Adrenal gland (tissue), 12 donors: ENCODE data around the gene NCR2. TPM values are rescaled to one million over a fixed set of nuclear protein-coding genes. Genes with fewer than 3 reads are reported as not detected.

Source experiments
- DNase-seq, 7 donors: peaks; one replicate each; pipeline ENCODE4 v3.0.0-alpha.2; 2019 to 2020
- H3K27ac ChIP-seq, 5 donors: fragments of 200-600 bp; sonication (generic) in 4 of 5; 1 replicate in 3 of 5; 2 replicates in 2 of 5; pipeline versions ENCODE4 v1.5.1 to v1.8.0; 2016 to 2020; ENCODE audit warnings: mild to moderate bottlenecking in 1 of 5
- H3K27me3 ChIP-seq: fragments of 200-600 bp; 2 replicates; pipeline ENCODE4 v1.8.0; 2021
- H3K36me3 ChIP-seq, 2 donors: fragments of 200-600 bp; replicated peaks in 1 of 2; 1 replicate in 1 of 2; 2 replicates in 1 of 2; pipeline versions ENCODE4 v1.5.1 to v1.8.0; 2018 to 2022
- H3K4me1 ChIP-seq, 2 donors: fragments of 200-600 bp; replicated peaks in 1 of 2; 1 replicate in 1 of 2; 2 replicates in 1 of 2; pipeline versions ENCODE4 v1.5.1 to v1.8.0; 2018 to 2021
- H3K4me3 ChIP-seq, 4 donors: fragments of 200-600 bp; sonication (generic) in 3 of 4; one replicate each; pipeline ENCODE4 v1.5.1; 2016 to 2018
- H3K9me3 ChIP-seq, 3 donors: fragments of 200-600 bp; sonication (generic) in 1 of 3; replicated peaks in 1 of 3; 1 replicate in 2 of 3; 2 replicates in 1 of 3; pipeline versions ENCODE4 v1.5.1 to v1.8.0; 2016 to 2021
- CTCF ChIP-seq, 6 experiments: fragments of 450-650 bp in 4 of 6; fragments of 200-600 bp in 2 of 6; sonication (generic) in 1 of 6; IDR thresholded peaks; 1 replicate in 5 of 6; 2 replicates in 1 of 6; pipeline versions ENCODE4 v1.5.1 to v1.8.0; 2016 to 2021; ENCODE audit warnings: antibody characterized with exemption in 6 of 6, mild to moderate bottlenecking in 2 of 6, moderate library complexity in 1 of 6
- POLR2A ChIP-seq, 2 donors: fragments of 450-650 bp; IDR thresholded peaks; one replicate each; pipeline ENCODE4 v1.6.1; 2017; ENCODE audit warnings: antibody characterized with exemption in 2 of 2, mild to moderate bottlenecking in 2 of 2, moderate library complexity in 1 of 2
- WGBS, 4 donors: extraction: QIAGEN DNeasy Blood & Tissue Kit in 2 of 4; methylation state at CpG; one replicate each; pipeline versions ENCODE4 v1.1.5 to v1.1.7; 2013 to 2017; 5-methylcytosine and 5-hydroxymethylcytosine counted together
- intact Hi-C, 2 donors: fragments of 100-400 bp; cut with DNase I; formaldehyde crosslinking; loops; one replicate each; pipeline versions ENCODE4 v1.14.1 to v1.15.0; 2022 to 2023
- polyA plus RNA-seq, 3 donors: library from polyadenylated mRNA; stranded (reverse); fragments of 200-250 nt in 2 of 3; fragments of 350-450 nt in 1 of 3; fragmentation: Illumina TruSeq in 1 of 3; extraction: RNeasy Lipid Tissue Mini Kit (QIAGEN cat#74804) in 1 of 3; gene quantifications; one replicate each; pipeline ENCODE4 v1.2.3, GENCODE V29; 2013 to 2014
- total RNA-seq, 9 donors: library from RNA; depleted of rRNA in 4 of 9; stranded (reverse); fragments of >200 nt in 4 of 9; fragments of 120-200 nt in 1 of 9; fragmentation: NEBNext Ultra II Directional in 1 of 9; extraction: Animal tissue kit (Norgen Biotek cat#: 25700) in 1 of 9; gene quantifications; one replicate each; pipeline versions ENCODE4 v1.1.0 to v1.2.4, GENCODE V29; 2013 to 2023
- donor health status: healthy with polysubstance abuse.
- donor health status: Bipolar disorder and iron deficiency.
- donor health status: DM: yes; HTN: yes; CAD: no.
- donor health status: DM: no; HTN: no; CAD: no.
- donor health status: DM: no; HTN: no; CAD: no.
- donor health status: DM: yes; HTN: yes; CAD: no.

NCR2 gene
- total and polyA plus RNA-seq, 12 donors: not detected

GRCh38 chr6:41366150-41366549 is 30.7 kb downstream of the NCR2 start:
- Histone ChIP-seq H3K27me3 (peaks cover 54% of the 10 kb centered on the region), H3K4me1 (no peaks in the 10 kb centered on the region), H3K4me3 (no peak overlapping the region), H3K36me3 (no peaks in the 10 kb centered on the region), H3K27ac (no peak overlapping the region), H3K9me3 (peaks cover 0 to 4% (median 0%) of the 10 kb centered on the region in 3 donors)
- intact Hi-C loops: loop anchor here (5.0 kb wide), 2 partner anchors 236 to 316 kb away; no protein-coding TSS in a partner anchor
- TF ChIP-seq CTCF (IDR thresholded peaks at IDR 0.05) (no peak), POLR2A (IDR thresholded peaks at IDR 0.05) (no peak)
- 66 to 69% (median 67%) methylated on average over 7 of the region's 7 CpGs for WGBS, 4 donors
- no peak for DNase-seq

- 61 to 85% (median 80%) methylated on average over 3 of the region's 3 CpGs for WGBS, 4 donors
- H3K9me3 ChIP-seq: no peaks in the 10 kb centered on the region
- peaks cover 56% of the 10 kb centered on the region for H3K27me3 ChIP-seq
- H3K27ac ChIP-seq: no peak overlapping the region
- TF ChIP-seq CTCF (IDR thresholded peaks at IDR 0.05) (no peak), POLR2A (IDR thresholded peaks at IDR 0.05) (no peak)
- intact Hi-C loops: loop anchor here (5.0 kb wide), 2 partner anchors 235 to 315 kb away; no protein-coding TSS in a partner anchor
- no peaks in the 10 kb centered on the region for H3K36me3 ChIP-seq
- H3K4me1 ChIP-seq: peaks cover 0 to 7% of the 10 kb centered on the region in 2 donors
- DNase-seq: no peak
- H3K4me3 ChIP-seq: no peak overlapping the region
These were observed 31.7 kb downstream of the NCR2 start for GRCh38 chr6:41367061-41367460.

DNA sequence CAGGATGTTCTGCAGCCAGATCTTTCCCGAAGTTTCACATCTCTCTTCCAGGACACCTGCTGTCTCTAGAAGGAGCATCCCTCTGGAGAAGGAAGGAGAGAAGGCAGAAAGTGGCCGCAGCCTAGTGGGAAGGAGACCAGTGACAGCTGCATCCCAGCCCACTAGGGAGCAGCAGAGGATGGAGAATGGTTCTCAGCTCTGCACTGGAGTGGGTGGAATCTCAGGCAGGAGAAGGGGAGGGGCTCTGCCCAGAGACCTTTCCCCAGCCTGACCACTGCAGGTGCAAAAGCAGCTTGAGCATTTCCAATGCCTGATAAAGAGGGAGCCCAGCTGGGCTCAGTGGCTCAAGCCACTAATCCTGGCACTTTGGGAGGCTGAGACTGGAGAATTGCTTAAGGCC is 32.3 kb downstream of the NCR2 start:
- peak in 5 of 7 donors; percentile 24 to 57 (median 35) for DNase-seq
- Histone ChIP-seq H3K4me1 (peaks cover 4 to 13% of the 10 kb centered on the region in 2 donors), H3K36me3 (no peaks in the 10 kb centered on the region), H3K9me3 (no peaks in the 10 kb centered on the region), H3K27ac (no peak overlapping the region), H3K27me3 (peaks cover 56% of the 10 kb centered on the region), H3K4me3 (no peak overlapping the region)
- intact Hi-C loops: loop anchor here (5.0 kb wide), 2 partner anchors 235 to 315 kb away; no protein-coding TSS in a partner anchor
- TF ChIP-seq CTCF (IDR thresholded peaks at IDR 0.05): peak in 5 of 6 experiments; percentile 17 to 50 (median 47)
- no peak for TF ChIP-seq POLR2A (IDR thresholded peaks at IDR 0.05)
- 0 to 8% (median 5%) methylated on average over 2 of the region's 2 CpGs for WGBS, 4 donors

GRCh38 chr6:41370488-41371111 is 35.2 kb downstream of the NCR2 start:
- peaks cover 6 to 16% of the 10 kb centered on the region in 2 donors for H3K4me1 ChIP-seq
- H3K9me3 ChIP-seq: no peaks in the 10 kb centered on the region
- H3K27ac ChIP-seq: peak overlapping the region in 1 of 5 donors; percentile 47
- H3K27me3 ChIP-seq: peaks cover 68% of the 10 kb centered on the region
- no peak overlapping the region for H3K4me3 ChIP-seq
- TF ChIP-seq CTCF (IDR thresholded peaks at IDR 0.05) (no peak), POLR2A (IDR thresholded peaks at IDR 0.05) (no peak)
- DNase-seq: no peak
- intact Hi-C loops: loop anchor here (5.0 kb wide), 2 partner anchors 222 to 312 kb away; no protein-coding TSS in a partner anchor
- 55 to 76% (median 69%) methylated on average over 6 of the region's 6 CpGs for WGBS, 4 donors
- no peaks in the 10 kb centered on the region for H3K36me3 ChIP-seq
